ENCODE results near the gene MAP2K4.

DNA sequence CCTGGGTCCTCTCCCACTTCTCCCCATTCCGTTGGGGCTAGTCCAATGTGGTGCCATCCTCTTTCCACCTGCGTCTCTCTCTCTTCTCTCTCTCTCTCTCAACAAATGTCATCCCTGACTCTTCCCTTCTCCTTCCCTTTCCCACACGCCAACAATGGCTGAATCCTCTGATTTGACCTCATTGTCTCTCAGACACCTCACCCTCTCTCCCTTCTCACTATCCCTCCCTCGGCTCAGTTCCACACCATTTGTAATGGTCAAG, 22.8 kb upstream of the MAP2K4 start:
- TF ChIP-seq, protein P1, sequence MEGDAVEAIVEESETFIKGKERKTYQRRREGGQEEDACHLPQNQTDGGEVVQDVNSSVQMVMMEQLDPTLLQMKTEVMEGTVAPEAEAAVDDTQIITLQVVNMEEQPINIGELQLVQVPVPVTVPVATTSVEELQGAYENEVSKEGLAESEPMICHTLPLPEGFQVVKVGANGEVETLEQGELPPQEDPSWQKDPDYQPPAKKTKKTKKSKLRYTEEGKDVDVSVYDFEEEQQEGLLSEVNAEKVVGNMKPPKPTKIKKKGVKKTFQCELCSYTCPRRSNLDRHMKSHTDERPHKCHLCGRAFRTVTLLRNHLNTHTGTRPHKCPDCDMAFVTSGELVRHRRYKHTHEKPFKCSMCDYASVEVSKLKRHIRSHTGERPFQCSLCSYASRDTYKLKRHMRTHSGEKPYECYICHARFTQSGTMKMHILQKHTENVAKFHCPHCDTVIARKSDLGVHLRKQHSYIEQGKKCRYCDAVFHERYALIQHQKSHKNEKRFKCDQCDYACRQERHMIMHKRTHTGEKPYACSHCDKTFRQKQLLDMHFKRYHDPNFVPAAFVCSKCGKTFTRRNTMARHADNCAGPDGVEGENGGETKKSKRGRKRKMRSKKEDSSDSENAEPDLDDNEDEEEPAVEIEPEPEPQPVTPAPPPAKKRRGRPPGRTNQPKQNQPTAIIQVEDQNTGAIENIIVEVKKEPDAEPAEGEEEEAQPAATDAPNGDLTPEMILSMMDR (IDR thresholded peaks at IDR 0.05 in 4 of 5, conservative IDR thresholded peaks at IDR 0.05 in 1 of 5), result no peak
- no peak for TF ChIP-seq POLR2A (IDR thresholded peaks at IDR 0.05)
